Measurements from ENCODE around the gene SMIM24. TPM values are rescaled to one million over a fixed set of nuclear protein-coding genes. Genes with fewer than 3 reads are reported as not detected.
A peak's percentile ranks its signal among the peaks of the same experiment; 100 is the strongest.
"Not testable (repeated sequence)": the region's sequence is repeated elsewhere in the genome, so short reads cannot be mapped to it uniquely, and the experiment has no call there.

SMIM24 gene
- total and polyA plus RNA-seq, 9 of the 15 experiments (the other 6 are each of a cell fraction or from before 2014, with no cell fraction given): 0.45 to 12.3 (median 1.4) TPM; not detected in 1

GRCh38 chr19:3529299-3529698 lies 49.0 kb upstream of the SMIM24 start:
- H3K27ac ChIP-seq (ENCODE audit: extremely low read depth, low read depth, low read length); in situ Hi-C loops (cut with MboI); POLR2A ChIA-PET; H3K9me1 ChIP-seq (ENCODE audit: control insufficient read depth, insufficient read depth, low read length); H3K27me3 ChIP-seq (ENCODE audit: control insufficient read depth in 2 of 2, insufficient read depth in 2 of 2, low read length in 2 of 2); CTCF ChIA-PET (ENCODE audit: low intra/inter-chr PET ratio); H3K4me3 ChIP-seq; FAIRE-seq; BruUV-seq (replicated peaks); H2AFZ ChIP-seq (ENCODE audit: low read depth, low read length); H3K9ac ChIP-seq (ENCODE audit: insufficient read depth in 1 of 2, low read depth in 2 of 2, low read length in 2 of 2); H3K9me3 ChIP-seq (replicated peaks; ENCODE audit: control insufficient read depth, insufficient read depth, low read depth, low read length); H3K4me2 ChIP-seq (ENCODE audit: insufficient read depth, low read length); DNase-seq (ENCODE audit: extremely low read depth in 1 of 4, low spot score in 3 of 4); H4K20me1 ChIP-seq (replicated peaks; ENCODE audit: control insufficient read depth, insufficient read depth, low read length); ATAC-seq; intact Hi-C loops (cut with micrococcal nuclease); H3K79me2 ChIP-seq (ENCODE audit: control insufficient read depth, insufficient read depth, low read length): not testable (repeated sequence)
- WGBS (ENCODE audit: insufficient coverage, low coverage, missing lambda C conversion rate): 89% methylated on average over 6 of the region's 7 CpGs
- peaks cover 0 to 31% of the 10 kb centered on the region in 2 experiments; a peak in 2 of 5 replicates for H3K4me1 ChIP-seq (replicated peaks in 1 of 2; ENCODE audit: control insufficient read depth in 2 of 2, insufficient read depth in 2 of 2, low read length in 2 of 2)
- peaks cover 69% of the 10 kb centered on the region; the same call in 2 of the 3 replicates for H3K36me3 ChIP-seq (ENCODE audit: control insufficient read depth, insufficient read depth, low read length)
- 0 out of 2 replicates have a peak, but pooled peaks have one; percentile 9 for TF ChIP-seq STAT5A (IDR thresholded peaks at IDR 0.05; ENCODE audit: borderline replicate concordance, low read length)

DNA sequence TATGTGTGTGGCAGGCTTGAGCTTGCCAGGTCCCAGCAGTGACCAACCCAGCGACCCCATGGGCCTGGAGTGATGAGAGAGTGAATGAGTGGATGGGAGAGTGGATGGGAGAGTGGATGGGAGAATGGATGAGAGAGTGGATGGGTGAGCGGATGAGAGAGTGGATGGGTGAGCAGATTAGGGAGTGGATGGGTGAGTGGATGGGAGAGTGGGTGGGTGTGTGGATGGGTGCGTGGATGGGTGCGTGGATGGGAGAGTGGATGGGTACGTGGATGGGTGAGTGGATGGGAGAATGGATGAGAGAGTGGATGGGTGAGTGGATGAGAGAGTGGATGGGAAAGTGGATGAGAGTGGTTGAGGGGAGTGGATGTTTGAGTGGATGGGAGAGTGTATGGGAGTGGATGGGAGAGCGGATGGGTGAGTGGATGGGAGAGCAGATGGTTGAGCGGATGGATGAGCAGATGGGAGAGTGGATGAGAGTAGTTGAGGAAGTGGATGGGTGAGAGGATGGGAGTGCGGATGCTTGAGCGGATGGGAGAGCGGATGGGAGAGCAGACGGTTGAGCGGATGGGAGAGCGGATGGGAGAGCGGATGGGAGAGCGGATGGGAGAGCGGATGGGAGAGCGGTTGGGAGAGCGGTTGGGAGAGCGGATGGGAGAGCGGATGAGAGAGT lies 48.4 kb upstream of the SMIM24 start:
- ATAC-seq (no peak), FAIRE-seq (no peak), DNase-seq (ENCODE audit: extremely low read depth in 1 of 4, low spot score in 3 of 4) (no peak)
- no peaks in the 10 kb centered on the region for H3K9me3 ChIP-seq (replicated peaks; ENCODE audit: control insufficient read depth, insufficient read depth, low read depth, low read length)
- intact Hi-C loops (cut with micrococcal nuclease) (no loop called here), in situ Hi-C loops (cut with MboI) (no loop called here)
- peaks cover 7% of the 10 kb centered on the region; the same call in 1 of the 2 replicates for H4K20me1 ChIP-seq (replicated peaks; ENCODE audit: control insufficient read depth, insufficient read depth, low read length)
- H3K79me2 ChIP-seq (ENCODE audit: control insufficient read depth, insufficient read depth, low read length): peaks cover 2% of the 10 kb centered on the region; the same call in 2 of the 3 replicates
- no peak for TF ChIP-seq IRF2 (CRISPR knock-in tag; IDR thresholded peaks at IDR 0.05)
- no peak for TF ChIP-seq SAP30 (IDR thresholded peaks at IDR 0.05; ENCODE audit: borderline replicate concordance, insufficient read depth, low read depth, low read length, poor library complexity, severe bottlenecking)
- TF ChIP-seq LARP7 (IDR thresholded peaks at IDR 0.05): no peak
- no peak for TF ChIP-seq BMI1 (IDR thresholded peaks at IDR 0.05; ENCODE audit: low read length)
- 0 out of 2 replicates have a peak, but pooled peaks have one; percentile 33 for TF ChIP-seq POLR2A (conservative IDR thresholded peaks at IDR 0.05)
- 0 out of 2 replicates have a peak, but pooled peaks have one; percentile 47 for TF ChIP-seq SUPT5H (IDR thresholded peaks at IDR 0.05)
- TF ChIP-seq ZNF436 (CRISPR knock-in tag; IDR thresholded peaks at IDR 0.05): no peak
- 83% methylated on average over 6 of the region's 20 CpGs for whole genome bisulfite sequencing (ENCODE audit: insufficient coverage, low coverage, missing lambda C conversion rate)
- peaks cover 0 to 37% of the 10 kb centered on the region in 2 experiments; a peak in 2 of 5 replicates for H3K4me1 ChIP-seq (replicated peaks in 1 of 2; ENCODE audit: control insufficient read depth in 2 of 2, insufficient read depth in 2 of 2, low read length in 2 of 2)
- H2AFZ ChIP-seq (ENCODE audit: low read depth, low read length): no peak overlapping the region
- no TSS peak for BruUV-seq (replicated peaks)
- H3K4me3 ChIP-seq: no peak overlapping the region
- no peak overlapping the region for H3K27ac ChIP-seq (ENCODE audit: extremely low read depth, low read depth, low read length)
- no peak overlapping the region for H3K9ac ChIP-seq (ENCODE audit: insufficient read depth in 1 of 2, low read depth in 2 of 2, low read length in 2 of 2)
- peaks cover 70% of the 10 kb centered on the region; the same call in 2 of the 3 replicates for H3K36me3 ChIP-seq (ENCODE audit: control insufficient read depth, insufficient read depth, low read length)
- no peak overlapping the region for H3K4me2 ChIP-seq (ENCODE audit: insufficient read depth, low read length)
- H3K27me3 ChIP-seq (ENCODE audit: control insufficient read depth in 2 of 2, insufficient read depth in 2 of 2, low read length in 2 of 2): no peaks in the 10 kb centered on the region
- peaks cover 2% of the 10 kb centered on the region for H3K9me1 ChIP-seq (ENCODE audit: control insufficient read depth, insufficient read depth, low read length)
- ChIA-PET CTCF (ENCODE audit: low intra/inter-chr PET ratio) (no interaction called here), POLR2A (interaction anchor here (0.6 to 1.8 kb wide), 2 partner anchors 13 to 1113 kb away, joined by 3 to 6 read pairs; no protein-coding TSS in a partner anchor)
